Right lobe of liver (tissue), 6 donors: Measurements from ENCODE around the gene CCDC102A. TPM values are rescaled to one million over a fixed set of nuclear protein-coding genes. Genes with fewer than 3 reads are reported as not detected.

Source experiments
- ATAC-seq, 4 donors: fragments of 200-7000 bp; cut with Tn5 transposase; one replicate each; pipeline ENCODE4 v1.9.1; 2020; ENCODE audit warnings: mild to moderate bottlenecking in 4 of 4, moderate library complexity in 4 of 4
- DNase-seq, 3 donors: peaks; one replicate each; pipeline ENCODE4 v3.0.0-alpha.2; 2020
- H3K27ac ChIP-seq, 3 donors: fragments of 200-600 bp; one replicate each; pipeline ENCODE4 v1.8.0; 2022
- H3K27me3 ChIP-seq, 2 donors: fragments of 200-600 bp; one replicate each; pipeline ENCODE4 v1.8.0; 2022
- H3K36me3 ChIP-seq, 4 donors: fragments of 200-600 bp; sonication (generic) in 1 of 4; one replicate each; pipeline versions ENCODE4 v1.5.1 to v1.8.0; 2017 to 2022; ENCODE audit warnings: control low read depth in 1 of 4
- H3K4me1 ChIP-seq, 4 donors: fragments of 200-600 bp; sonication (generic) in 1 of 4; one replicate each; pipeline versions ENCODE4 v1.5.1 to v1.8.0; 2017 to 2022; ENCODE audit warnings: control low read depth in 1 of 4
- H3K4me3 ChIP-seq, 3 donors: fragments of 200-600 bp; one replicate each; pipeline ENCODE4 v1.8.0; 2022
- H3K9me3 ChIP-seq, 4 donors: fragments of 200-600 bp; sonication (generic) in 1 of 4; one replicate each; pipeline versions ENCODE4 v1.5.1 to v1.8.0; 2017 to 2022; ENCODE audit warnings: control low read depth in 1 of 4
- POLR2A ChIP-seq: fragments of 450-650 bp; IDR thresholded peaks from one replicate; pipeline ENCODE4 v1.6.1; 2017; ENCODE audit warnings: antibody characterized with exemption, mild to moderate bottlenecking
- WGBS: methylation state at CpG from one replicate; pipeline ENCODE4 v1.1.6; 2018; ENCODE audit warnings: low coverage, low lambda C conversion rate; ENCODE audit not compliant: insufficient coverage; ENCODE audit errors: missing lambda C conversion rate; 5-methylcytosine and 5-hydroxymethylcytosine counted together
- intact Hi-C, 2 donors: fragments of 100-400 bp; cut with DNase I; formaldehyde crosslinking; loops; one replicate each; pipeline versions ENCODE4 v1.11.2 to v1.14.1; 2022
- total RNA-seq, 6 experiments: library from RNA; depleted of rRNA in 2 of 6; stranded (reverse); fragments of >200 nt in 2 of 6; fragmentation: NEBNext Ultra II Directional in 3 of 6; extraction: Animal tissue kit (Norgen Biotek cat#: 25700) in 3 of 6; gene quantifications; one replicate each; pipeline versions ENCODE4 v1.1.0 to v1.2.4, GENCODE V29; 2016 to 2023
- TF ChIP-seq, protein P1 (sequence below), 4 donors: fragments of 200-600 bp in 3 of 4; fragments of 450-650 bp in 1 of 4; IDR thresholded peaks; one replicate each; pipeline versions ENCODE4 v1.5.1 to v1.8.0; 2016 to 2022; ENCODE audit warnings: antibody characterized with exemption in 4 of 4, mild to moderate bottlenecking in 2 of 4
- donor health status: DM: no; HTN: yes; CAD: no.
- donor health status: DM: no; HTN: no; CAD: no.
- donor health status: DM: no; HTN: no; CAD: no.
- donor health status: DM: no; HTN: yes; CAD: no.
- donor health status: DM: no; HTN: yes; CAD: no.

The CCDC102A gene
- total RNA-seq, 6 experiments from 2014 or later: 0.97 to 1.9 (median 1.2) TPM

DNA sequence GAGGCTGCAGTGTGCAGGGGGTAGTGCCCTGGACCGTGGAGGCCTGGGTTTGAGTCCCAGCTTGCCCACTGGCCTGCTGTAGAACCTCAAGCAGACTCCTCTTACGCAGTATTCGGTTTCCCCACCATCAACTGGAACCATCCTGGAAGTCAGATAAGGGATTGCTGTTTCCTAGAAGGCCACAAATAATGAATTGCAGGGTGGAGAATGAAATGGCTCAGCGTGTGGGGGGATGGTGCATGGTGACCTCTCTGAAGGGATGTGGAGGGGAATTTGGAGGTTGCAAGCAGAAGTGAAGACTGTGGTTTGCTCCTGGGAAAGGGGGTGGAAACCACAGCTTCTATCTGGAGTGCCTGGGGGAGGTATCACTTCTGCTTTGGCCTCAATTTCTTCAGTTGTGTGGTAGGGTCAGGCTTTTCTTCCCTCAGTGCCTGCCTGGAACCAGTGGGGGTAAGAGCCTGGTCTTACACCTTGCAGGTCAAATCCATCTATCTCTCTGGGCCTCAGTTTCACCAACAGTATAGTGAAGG, 7.8 kb upstream of the CCDC102A start:
- Histone ChIP-seq H3K4me1 (no peaks in the 10 kb centered on the region), H3K27me3 (no peaks in the 10 kb centered on the region), H3K27ac (no peak overlapping the region), H3K4me3 (no peak overlapping the region), H3K36me3 (no peaks in the 10 kb centered on the region), H3K9me3 (no peaks in the 10 kb centered on the region)
- TF ChIP-seq, protein P1, sequence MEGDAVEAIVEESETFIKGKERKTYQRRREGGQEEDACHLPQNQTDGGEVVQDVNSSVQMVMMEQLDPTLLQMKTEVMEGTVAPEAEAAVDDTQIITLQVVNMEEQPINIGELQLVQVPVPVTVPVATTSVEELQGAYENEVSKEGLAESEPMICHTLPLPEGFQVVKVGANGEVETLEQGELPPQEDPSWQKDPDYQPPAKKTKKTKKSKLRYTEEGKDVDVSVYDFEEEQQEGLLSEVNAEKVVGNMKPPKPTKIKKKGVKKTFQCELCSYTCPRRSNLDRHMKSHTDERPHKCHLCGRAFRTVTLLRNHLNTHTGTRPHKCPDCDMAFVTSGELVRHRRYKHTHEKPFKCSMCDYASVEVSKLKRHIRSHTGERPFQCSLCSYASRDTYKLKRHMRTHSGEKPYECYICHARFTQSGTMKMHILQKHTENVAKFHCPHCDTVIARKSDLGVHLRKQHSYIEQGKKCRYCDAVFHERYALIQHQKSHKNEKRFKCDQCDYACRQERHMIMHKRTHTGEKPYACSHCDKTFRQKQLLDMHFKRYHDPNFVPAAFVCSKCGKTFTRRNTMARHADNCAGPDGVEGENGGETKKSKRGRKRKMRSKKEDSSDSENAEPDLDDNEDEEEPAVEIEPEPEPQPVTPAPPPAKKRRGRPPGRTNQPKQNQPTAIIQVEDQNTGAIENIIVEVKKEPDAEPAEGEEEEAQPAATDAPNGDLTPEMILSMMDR (IDR thresholded peaks at IDR 0.05): no peak
- TF ChIP-seq POLR2A: no peak
- peak; percentile 45 to 70 (median 61) for ATAC-seq
- 60% methylated on average over 1 of the region's 4 CpGs for WGBS
- DNase-seq: peak in 2 of 3 donors; percentile 32 to 37
- intact Hi-C loops: no loop called here

DNA sequence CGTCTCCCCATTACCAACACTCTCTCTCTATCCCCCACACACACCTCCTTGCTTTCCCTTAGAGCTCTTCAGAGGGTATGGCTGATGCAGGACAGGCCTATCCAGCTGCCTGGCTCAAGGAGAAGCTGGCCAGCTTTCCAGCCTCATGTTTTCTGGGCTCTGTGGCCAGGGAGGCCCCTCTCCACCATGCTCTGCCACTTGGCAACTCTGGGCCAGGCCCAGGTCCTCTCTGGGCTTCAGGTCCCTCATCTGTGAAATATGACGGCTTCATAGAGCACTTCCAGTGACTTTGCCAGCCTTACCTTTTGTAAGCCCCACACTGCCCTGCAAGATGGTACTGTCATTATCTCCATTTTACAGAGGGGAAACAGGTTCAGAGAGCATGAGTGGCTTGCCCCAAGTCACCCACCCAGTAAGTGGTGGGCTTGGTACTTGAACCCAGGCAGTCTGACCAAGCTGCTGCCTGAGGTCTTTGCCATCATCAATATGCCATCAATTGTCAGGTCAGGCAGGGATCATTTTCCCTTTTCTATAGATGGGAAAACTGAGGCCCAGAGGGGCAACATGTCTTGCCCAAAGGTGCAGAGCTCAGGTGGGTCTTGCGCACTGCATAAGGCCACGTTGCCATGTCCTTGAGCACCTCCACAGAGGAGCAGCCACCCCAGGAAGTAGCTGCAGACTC, 5.5 kb upstream of the CCDC102A start:
- Histone ChIP-seq H3K27ac (no peak overlapping the region), H3K4me3 (no peak overlapping the region), H3K36me3 (no peaks in the 10 kb centered on the region), H3K9me3 (no peaks in the 10 kb centered on the region), H3K4me1 (no peaks in the 10 kb centered on the region), H3K27me3 (no peaks in the 10 kb centered on the region)
- WGBS: 63% methylated on average over 3 of the region's 4 CpGs
- DNase-seq: peak in 2 of 3 donors; percentile 30 to 39
- intact Hi-C loops: no loop called here
- ATAC-seq: no peak
- TF ChIP-seq, protein P1 (IDR thresholded peaks at IDR 0.05): no peak
- no peak for TF ChIP-seq POLR2A

DNA sequence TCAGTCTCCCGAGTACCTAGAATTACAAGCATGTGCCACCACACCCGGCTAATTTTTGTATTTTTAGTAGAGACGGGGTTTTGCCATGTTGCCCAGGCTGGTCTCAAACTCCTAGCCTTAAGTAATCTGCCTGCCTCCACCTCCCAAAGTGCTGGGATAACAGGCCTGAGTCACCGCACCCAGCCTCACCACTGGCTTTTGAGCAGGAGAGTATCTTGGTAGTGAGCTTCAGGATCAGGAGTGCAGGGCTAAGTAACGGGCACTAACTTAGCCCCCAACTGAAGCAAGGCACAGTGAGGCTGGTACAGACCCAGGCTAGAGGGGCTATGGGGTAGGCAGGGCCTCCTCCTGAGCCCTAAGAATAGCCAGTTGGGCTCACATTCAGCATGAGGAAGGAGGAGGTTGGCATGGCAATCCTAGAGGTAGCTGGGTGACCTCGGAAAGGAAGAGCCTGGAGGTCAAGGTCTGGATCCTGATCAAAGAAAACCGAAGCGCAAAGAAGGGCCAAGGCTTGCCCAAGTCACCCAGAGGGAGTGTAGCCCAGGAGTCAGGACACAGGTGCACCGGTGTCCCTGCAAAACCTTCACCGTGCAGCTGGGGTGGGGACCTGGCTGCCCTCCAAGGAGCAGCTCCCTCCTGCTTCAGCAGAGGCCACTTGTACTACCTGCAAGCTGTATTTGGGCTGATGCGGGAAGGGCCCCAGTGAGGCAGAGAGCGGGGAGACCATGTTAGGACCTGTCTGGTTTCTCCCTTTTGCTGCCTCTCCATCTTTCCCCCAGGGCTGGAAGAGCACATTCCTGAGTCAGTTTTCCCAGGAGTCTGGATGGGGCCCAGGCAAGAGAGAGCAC, 4.8 kb upstream of the CCDC102A start:
- no peak for ATAC-seq
- Histone ChIP-seq H3K36me3 (no peaks in the 10 kb centered on the region), H3K4me3 (no peak overlapping the region), H3K9me3 (no peaks in the 10 kb centered on the region), H3K27ac (no peak overlapping the region), H3K4me1 (no peaks in the 10 kb centered on the region), H3K27me3 (no peaks in the 10 kb centered on the region)
- DNase-seq: peak in 2 of 3 donors; percentile 23 to 40
- TF ChIP-seq, protein P1 (IDR thresholded peaks at IDR 0.05): no peak
- no peak for TF ChIP-seq POLR2A
- intact Hi-C loops: no loop called here
- 77% methylated on average over 8 of the region's 12 CpGs for WGBS

DNA sequence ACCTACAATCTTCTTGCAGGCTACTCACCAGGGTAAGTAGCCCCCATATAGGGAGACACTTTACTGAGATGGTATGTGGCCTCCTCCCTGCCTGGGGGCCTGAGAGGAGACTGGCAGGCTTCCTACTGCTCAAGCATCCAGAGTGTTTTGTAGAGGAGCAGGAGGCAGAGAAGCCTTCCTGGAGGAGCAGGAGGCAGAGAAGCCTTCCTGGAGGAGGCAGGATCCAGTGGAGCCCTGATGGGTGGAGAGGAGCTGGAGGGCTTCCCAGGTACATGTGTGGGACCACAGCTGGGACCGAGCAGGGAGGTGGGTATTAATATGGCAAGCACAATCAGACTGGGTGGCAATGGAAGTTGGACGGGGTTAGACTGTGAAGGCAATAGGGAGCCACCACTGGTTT, 4.0 kb upstream of the CCDC102A start:
- Histone ChIP-seq H3K4me3 (no peak overlapping the region), H3K36me3 (no peaks in the 10 kb centered on the region), H3K4me1 (no peaks in the 10 kb centered on the region), H3K27me3 (no peaks in the 10 kb centered on the region), H3K27ac (no peak overlapping the region), H3K9me3 (no peaks in the 10 kb centered on the region)
- DNase-seq: peak in 2 of 3 donors; percentile 28 to 47
- intact Hi-C loops: no loop called here
- TF ChIP-seq, protein P1 (IDR thresholded peaks at IDR 0.05): no peak
- TF ChIP-seq POLR2A: no peak
- WGBS: no CpG with 5 or more reads among the region's 2 CpGs
- ATAC-seq: no peak
